ENCODE results near the gene SPOCK3.
"Not testable (repeated sequence)": the region's sequence is repeated elsewhere in the genome, so short reads cannot be mapped to it uniquely, and the experiment has no call there.

Gene SPOCK3

GRCh38 chr4:167234316-167234881, at the start of gene SPOCK3:
TSS of gene SPOCK3 (minus strand) at chr4:167234494.
- peak; percentile 37 for DNase-seq

GRCh38 chr4:167282171-167282864, 48.0 kb upstream of the SPOCK3 start:
- no peak for DNase-seq

GRCh38 chr4:167281545-167281944, 47.3 kb upstream of the SPOCK3 start:
- DNase-seq, result not testable (repeated sequence)

GRCh38 chr4:167274351-167274750, 40.1 kb upstream of the SPOCK3 start:
- no peak for DNase-seq

GRCh38 chr4:167265231-167265630, 30.9 kb upstream of the SPOCK3 start:
- no peak for DNase-seq

- no peak for DNase-seq
These were observed 14.0 kb upstream of the SPOCK3 start for GRCh38 chr4:167248271-167248670.

- DNase-seq, result no peak
These were observed 5.3 kb upstream of the SPOCK3 start for GRCh38 chr4:167239627-167240026.

- peak; percentile 11 for DNase-seq
These were observed 3.9 kb upstream of the SPOCK3 start for GRCh38 chr4:167238226-167238625.

GRCh38 chr4:167233685-167234315, 494 bp downstream of the SPOCK3 start:
- peak; percentile 3 for DNase-seq

GRCh38 chr4:167232805-167233684, 1.2 kb downstream of the SPOCK3 start:
- peak; percentile 11 for DNase-seq

GRCh38 chr4:167230744-167231143, 3.5 kb downstream of the SPOCK3 start:
- no peak for DNase-seq

- DNase-seq, result no peak
These were observed 12.2 kb downstream of the SPOCK3 start for GRCh38 chr4:167222099-167222498.

- DNase-seq, result no peak
These were observed 13.2 kb downstream of the SPOCK3 start for GRCh38 chr4:167221084-167221483.

- peak; percentile 4 for DNase-seq
These were observed 16.2 kb downstream of the SPOCK3 start for GRCh38 chr4:167218022-167218608.

GRCh38 chr4:167216783-167217182, 17.5 kb downstream of the SPOCK3 start:
- DNase-seq, result no peak

- DNase-seq, result no peak
These were observed 24.1 kb downstream of the SPOCK3 start for GRCh38 chr4:167210166-167210565.

- DNase-seq, result no peak
These were observed 37.8 kb downstream of the SPOCK3 start for GRCh38 chr4:167196344-167197012.

- no peak for DNase-seq
These were observed 43.9 kb downstream of the SPOCK3 start for GRCh38 chr4:167190379-167190778.

GRCh38 chr4:167185465-167185864, 48.8 kb downstream of the SPOCK3 start:
- no peak for DNase-seq

- DNase-seq, result no peak
These were observed 51.3 kb downstream of the SPOCK3 start for GRCh38 chr4:167183036-167183435.

GRCh38 chr4:167177925-167178324, 56.4 kb downstream of the SPOCK3 start:
- DNase-seq, result no peak

GRCh38 chr4:167176723-167177367, 57.4 kb downstream of the SPOCK3 start:
- peak; percentile 21 for DNase-seq

Data from NCI-H2227 treated with DMSO at 0.1 percent for 48 hours (cell line).